ENCODE results near the gene HTT. TPM values are rescaled to one million over a fixed set of nuclear protein-coding genes. Genes with fewer than 3 reads are reported as not detected.

HTT gene
- total RNA-seq, 1 donor from 2014 or later: 49.8 TPM

DNA sequence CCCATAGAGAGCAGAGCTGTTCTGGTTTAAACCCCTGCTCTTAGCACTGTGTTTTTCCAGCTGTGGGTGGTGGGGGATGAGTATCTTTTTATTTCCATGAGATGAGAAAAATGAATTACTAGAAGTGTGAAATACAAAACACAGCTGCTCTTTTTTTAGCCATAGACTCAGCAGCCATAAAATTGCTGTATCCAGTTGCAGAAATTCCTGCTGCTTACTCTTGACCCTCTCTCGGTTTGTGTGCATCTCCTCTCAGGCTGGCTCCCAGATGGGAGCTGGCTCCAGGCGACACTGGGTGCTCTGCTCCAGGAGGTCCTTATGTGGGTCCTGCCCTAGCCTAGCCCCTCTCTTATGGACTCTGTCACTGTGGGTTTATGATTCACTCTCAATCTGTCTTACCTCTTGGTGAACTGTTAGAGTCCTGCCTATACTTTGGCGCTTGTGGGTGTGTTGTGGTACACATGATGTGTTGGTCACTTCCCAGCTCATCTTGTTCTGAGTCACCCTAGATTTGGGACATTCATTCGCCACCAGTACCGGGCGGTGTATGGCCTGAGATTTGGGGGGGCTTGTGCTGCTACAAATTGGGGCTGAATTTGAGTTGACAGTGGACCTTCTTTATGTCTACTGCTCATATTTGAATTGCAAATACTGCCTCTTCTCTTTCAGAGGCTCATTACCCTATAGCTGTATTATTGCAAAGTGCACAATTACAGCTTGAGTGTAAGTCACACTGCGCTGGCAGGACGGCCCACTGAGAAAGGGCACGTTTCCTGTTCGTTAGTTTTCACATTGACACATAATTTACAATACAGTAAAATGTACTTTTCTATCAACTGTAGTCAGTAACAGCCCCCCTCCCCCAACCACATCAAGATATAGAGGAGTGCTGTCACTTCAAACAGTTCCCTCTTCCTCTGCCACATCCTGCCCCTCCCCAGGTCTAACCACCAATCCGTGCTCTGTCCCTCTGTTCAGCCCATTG, 127.5 kb downstream of the HTT start:
- intact Hi-C loops (cut with DNase I): loop anchor here (10.0 kb wide), 1 partner anchor 93 kb away; the partner anchor contains the start of gene RGS12
- Histone ChIP-seq H3K9me3 (no peaks in the 10 kb centered on the region), H3K4me3 (no peak overlapping the region), H3K27me3 (no peaks in the 10 kb centered on the region), H3K4me1 (peaks cover 35% of the 10 kb centered on the region), H3K36me3 (peaks cover 0 to 11% of the 10 kb centered on the region in 2 donors), H3K27ac (peak overlapping the region; percentile 51)
- no peak for DNase-seq (ENCODE audit: extremely low spot score in 2 of 2)
- TF ChIP-seq POLR2AphosphoS5 (IDR thresholded peaks at IDR 0.05; ENCODE audit: insufficient read depth in 1 of 2, low read depth in 1 of 2): no peak
- TF ChIP-seq, protein P1, sequence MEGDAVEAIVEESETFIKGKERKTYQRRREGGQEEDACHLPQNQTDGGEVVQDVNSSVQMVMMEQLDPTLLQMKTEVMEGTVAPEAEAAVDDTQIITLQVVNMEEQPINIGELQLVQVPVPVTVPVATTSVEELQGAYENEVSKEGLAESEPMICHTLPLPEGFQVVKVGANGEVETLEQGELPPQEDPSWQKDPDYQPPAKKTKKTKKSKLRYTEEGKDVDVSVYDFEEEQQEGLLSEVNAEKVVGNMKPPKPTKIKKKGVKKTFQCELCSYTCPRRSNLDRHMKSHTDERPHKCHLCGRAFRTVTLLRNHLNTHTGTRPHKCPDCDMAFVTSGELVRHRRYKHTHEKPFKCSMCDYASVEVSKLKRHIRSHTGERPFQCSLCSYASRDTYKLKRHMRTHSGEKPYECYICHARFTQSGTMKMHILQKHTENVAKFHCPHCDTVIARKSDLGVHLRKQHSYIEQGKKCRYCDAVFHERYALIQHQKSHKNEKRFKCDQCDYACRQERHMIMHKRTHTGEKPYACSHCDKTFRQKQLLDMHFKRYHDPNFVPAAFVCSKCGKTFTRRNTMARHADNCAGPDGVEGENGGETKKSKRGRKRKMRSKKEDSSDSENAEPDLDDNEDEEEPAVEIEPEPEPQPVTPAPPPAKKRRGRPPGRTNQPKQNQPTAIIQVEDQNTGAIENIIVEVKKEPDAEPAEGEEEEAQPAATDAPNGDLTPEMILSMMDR (IDR thresholded peaks at IDR 0.05): no peak

DNA sequence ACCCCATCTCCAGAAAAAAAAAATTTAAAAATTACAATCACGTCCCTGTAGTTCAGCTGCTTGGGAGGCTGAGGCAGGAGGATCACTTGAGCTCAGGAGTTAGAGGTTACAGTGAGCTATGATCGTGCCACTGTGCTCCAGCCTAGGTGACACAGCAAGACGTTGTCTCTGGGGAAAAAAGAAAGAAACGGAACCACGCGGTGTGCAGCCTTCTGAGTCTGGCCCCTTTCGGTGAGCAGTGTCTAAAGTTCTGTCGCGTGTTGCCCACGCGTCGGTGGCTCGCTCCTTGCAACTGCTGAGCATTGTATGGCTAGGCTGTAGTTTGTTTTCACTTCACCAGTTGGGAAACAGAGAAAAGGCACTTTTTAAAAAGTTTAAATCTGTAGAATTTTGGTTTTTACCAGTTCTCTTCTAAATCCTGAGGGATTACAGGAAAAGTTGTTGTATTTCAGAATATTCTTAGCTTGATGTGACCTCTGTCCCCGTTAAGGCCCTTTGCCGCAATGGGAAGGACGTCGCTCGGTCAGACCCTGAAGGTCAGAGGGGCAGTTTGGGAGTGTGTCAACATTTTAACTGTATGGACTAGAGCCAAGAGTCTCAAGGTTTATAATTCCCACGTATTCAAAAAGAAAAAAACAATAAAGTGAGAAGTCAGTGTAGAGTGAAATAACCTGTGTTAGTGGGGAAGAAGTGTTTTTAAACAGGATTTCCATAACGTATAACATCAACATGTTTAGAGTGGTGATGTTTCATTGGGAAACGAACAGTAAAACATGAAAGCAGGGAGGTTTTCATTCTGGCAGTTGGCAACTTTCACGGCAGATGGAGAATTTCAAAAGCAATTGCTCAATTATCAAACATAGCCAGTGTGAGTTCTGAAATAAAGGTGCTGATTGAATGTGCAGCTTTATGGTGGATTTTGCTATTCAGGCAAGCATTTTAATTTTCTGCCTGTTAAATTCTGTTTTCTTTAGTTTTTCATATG, 128.6 kb downstream of the HTT start:
- H3K27ac ChIP-seq: peak overlapping the region; percentile 51
- H3K9me3 ChIP-seq: no peaks in the 10 kb centered on the region
- H3K4me1 ChIP-seq: peaks cover 46% of the 10 kb centered on the region
- no peak for DNase-seq (ENCODE audit: extremely low spot score in 2 of 2)
- intact Hi-C loops (cut with DNase I): loop anchor here (10.0 kb wide), 1 partner anchor 92 kb away; the partner anchor contains the start of gene RGS12
- H3K4me3 ChIP-seq: no peak overlapping the region
- TF ChIP-seq, protein P1 (IDR thresholded peaks at IDR 0.05): no peak
- TF ChIP-seq POLR2AphosphoS5 (IDR thresholded peaks at IDR 0.05; ENCODE audit: insufficient read depth in 1 of 2, low read depth in 1 of 2) (no peak), POLR2A (IDR thresholded peaks at IDR 0.05) (no peak)
- peaks cover 0 to 18% of the 10 kb centered on the region in 2 donors for H3K36me3 ChIP-seq
- H3K27me3 ChIP-seq: no peaks in the 10 kb centered on the region

DNA sequence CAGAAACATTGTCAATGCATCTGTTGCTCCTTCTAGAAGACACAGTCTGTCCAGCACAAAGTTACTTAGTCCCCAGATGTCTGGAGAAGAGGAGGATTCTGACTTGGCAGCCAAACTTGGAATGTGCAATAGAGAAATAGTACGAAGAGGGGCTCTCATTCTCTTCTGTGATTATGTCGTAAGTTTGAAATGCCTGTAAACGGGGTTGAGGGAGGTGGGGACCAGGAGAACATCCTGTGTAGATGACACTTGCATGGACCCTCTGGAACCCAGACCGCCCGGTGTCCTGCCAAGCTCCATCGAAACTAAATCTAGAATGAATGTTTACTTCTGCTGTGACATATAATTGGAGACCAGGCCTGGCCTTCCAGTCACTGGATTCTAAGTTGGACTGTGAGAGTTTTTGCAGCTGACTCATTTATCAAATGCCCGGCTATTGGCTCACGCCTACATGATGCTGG, 129.5 kb downstream of the HTT start:
- Histone ChIP-seq H3K4me1 (peaks cover 48% of the 10 kb centered on the region), H3K4me3 (peak overlapping the region in 1 of 2 donors; percentile 8), H3K27me3 (no peaks in the 10 kb centered on the region), H3K36me3 (peaks cover 0 to 26% of the 10 kb centered on the region in 2 donors), H3K27ac (peak overlapping the region; percentile 65), H3K9me3 (no peaks in the 10 kb centered on the region)
- intact Hi-C loops (cut with DNase I): loop anchor here (10.0 kb wide), 1 partner anchor 91 kb away; the partner anchor contains the start of gene RGS12
- TF ChIP-seq, protein P1 (IDR thresholded peaks at IDR 0.05): no peak
- TF ChIP-seq POLR2A (IDR thresholded peaks at IDR 0.05) (no peak), POLR2AphosphoS5 (IDR thresholded peaks at IDR 0.05; ENCODE audit: insufficient read depth in 1 of 2, low read depth in 1 of 2) (no peak)
- DNase-seq (ENCODE audit: extremely low spot score in 2 of 2): peak in 1 of 2 donors; percentile 94

DNA sequence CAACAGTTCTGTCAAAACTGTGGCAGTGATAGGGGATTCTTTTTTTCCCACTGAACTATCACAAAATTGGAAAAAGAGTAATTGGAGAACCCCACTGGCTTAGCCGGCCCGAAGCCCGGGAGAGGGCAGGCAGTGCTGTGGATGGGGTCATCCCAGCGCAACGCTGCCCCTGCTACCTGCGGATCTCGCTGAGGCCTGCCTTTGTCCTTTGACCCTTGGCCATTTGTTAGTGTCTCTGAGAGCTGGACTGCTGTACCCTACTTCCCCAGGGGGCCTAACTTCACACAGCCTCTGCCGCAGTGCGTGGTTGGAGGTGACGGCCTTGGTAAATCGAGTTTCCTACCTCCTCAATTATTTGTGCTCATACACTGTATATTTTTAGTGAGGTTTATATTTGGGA, 131.5 kb downstream of the HTT start:
- peaks cover 41% of the 10 kb centered on the region for H3K4me1 ChIP-seq
- no peak for DNase-seq (ENCODE audit: extremely low spot score in 2 of 2)
- H3K9me3 ChIP-seq: no peaks in the 10 kb centered on the region
- no peaks in the 10 kb centered on the region for H3K27me3 ChIP-seq
- intact Hi-C loops (cut with DNase I): loop anchor here (10.0 kb wide), 1 partner anchor 89 kb away; the partner anchor contains the start of gene RGS12
- no peak overlapping the region for H3K27ac ChIP-seq
- H3K36me3 ChIP-seq: peaks cover 0 to 39% of the 10 kb centered on the region in 2 donors
- no peak for TF ChIP-seq POLR2A (IDR thresholded peaks at IDR 0.05)
- H3K4me3 ChIP-seq: no peak overlapping the region
